Keratinocyte (primary cell): ENCODE results near the gene NIM1K. TPM values are rescaled to one million over a fixed set of nuclear protein-coding genes. Genes with fewer than 3 reads are reported as not detected.

Experiments used
- DNase-seq: peaks from one replicate; pipeline ENCODE4 v3.0.0-alpha.2; 2011; ENCODE audit warnings: low read depth, missing footprints, low spot score
- FAIRE-seq: peaks from 2 replicates; lab custom pipeline; 2011; peaks lifted over from hg19 to GRCh38; lab: Jason Lieb, UNC
- H2AFZ ChIP-seq: 2 replicates; pipeline ENCODE4 v1.6.0; 2012; ENCODE audit warnings: low read length, control low read depth, inconsistent platforms; ENCODE audit not compliant: control insufficient read depth
- H3K27ac ChIP-seq: 2 replicates; pipeline ENCODE4 v1.5.1; 2011; ENCODE audit warnings: low read length; ENCODE audit not compliant: control insufficient read depth, insufficient read depth
- H3K27me3 ChIP-seq: 3 replicates; pipeline ENCODE4 v1.6.0; 2011; ENCODE audit warnings: low read length; ENCODE audit not compliant: control insufficient read depth, insufficient read depth; ENCODE audit errors: extremely low read depth
- H3K36me3 ChIP-seq, 2 experiments: 2 replicates in 1 of 2; 3 replicates in 1 of 2; pipeline ENCODE4 v1.5.1; 2011; ENCODE audit warnings: low read length in 2 of 2, mild to moderate bottlenecking in 1 of 2; ENCODE audit not compliant: control insufficient read depth in 2 of 2, insufficient read depth in 2 of 2; ENCODE audit errors: extremely low read depth in 1 of 2
- H3K4me1 ChIP-seq: 3 replicates; pipeline ENCODE4 v1.5.1; 2011; ENCODE audit warnings: low read length; ENCODE audit not compliant: control insufficient read depth, insufficient read depth; ENCODE audit errors: extremely low read depth
- H3K4me2 ChIP-seq: 3 replicates; pipeline ENCODE4 v1.6.0; 2011; ENCODE audit warnings: low read depth, low read length; ENCODE audit not compliant: control insufficient read depth, insufficient read depth; ENCODE audit errors: extremely low read depth
- H3K4me3 ChIP-seq, 3 experiments: fragments of 200-600 bp in 1 of 3; sonication (generic) in 1 of 3; 2 replicates in 2 of 3; 3 replicates in 1 of 3; pipeline ENCODE4 v1.5.1; 2011 to 2016; ENCODE audit warnings: low read length in 3 of 3, mild to moderate bottlenecking in 3 of 3, control low read depth in 2 of 3, inconsistent platforms in 1 of 3, low read depth in 1 of 3, mixed read lengths in 1 of 3, mixed run types in 1 of 3, moderate library complexity in 1 of 3; ENCODE audit not compliant: control insufficient read depth in 2 of 3, insufficient read depth in 2 of 3; ENCODE audit errors: extremely low read depth in 1 of 3
- H3K79me2 ChIP-seq: 2 replicates; pipeline ENCODE4 v1.6.0; 2012; ENCODE audit warnings: low read length; ENCODE audit not compliant: control insufficient read depth, insufficient read depth
- H3K9ac ChIP-seq: 3 replicates; pipeline ENCODE4 v1.6.0; 2011; ENCODE audit warnings: low read length; ENCODE audit not compliant: control insufficient read depth, insufficient read depth; ENCODE audit errors: extremely low read depth
- H3K9me1 ChIP-seq: 3 replicates; pipeline ENCODE4 v1.6.0; 2011; ENCODE audit warnings: low read length; ENCODE audit not compliant: control insufficient read depth, insufficient read depth; ENCODE audit errors: extremely low read depth
- H3K9me3 ChIP-seq: 2 replicates; pipeline ENCODE4 v1.5.1; 2012; ENCODE audit warnings: low read depth, low read length; ENCODE audit not compliant: control insufficient read depth
- H4K20me1 ChIP-seq: 3 replicates; pipeline ENCODE4 v1.6.0; 2011; ENCODE audit warnings: low read length; ENCODE audit not compliant: control insufficient read depth, insufficient read depth; ENCODE audit errors: extremely low read depth
- CTCF ChIP-seq, 3 experiments: IDR thresholded peaks in 1 of 3; conservative IDR thresholded peaks in 1 of 3; optimal IDR thresholded peaks in 1 of 3; 2 replicates in 2 of 3; 3 replicates in 1 of 3; pipeline versions ENCODE3 to v1.5.1; 2011; ENCODE audit warnings: low read length in 3 of 3, mild to moderate bottlenecking in 3 of 3, moderate library complexity in 2 of 3, control low read depth in 1 of 3, inconsistent platforms in 1 of 3; ENCODE audit not compliant: insufficient read depth in 2 of 3; ENCODE audit errors: extremely low read depth in 1 of 3
- EZH2 ChIP-seq: IDR thresholded peaks from one replicate; pipeline ENCODE4 v1.6.1; 2012; ENCODE audit warnings: inconsistent platforms, mild to moderate bottlenecking, low read length, moderate library complexity
- dilution Hi-C: fragments of 300-500 bp; cut with MboI; formaldehyde crosslinking; loops from one replicate; pipeline ENCODE4 v1.7.0; 2020; ENCODE audit warnings: low sequenced_read_pairs; ENCODE audit not compliant: extremely low pct_ligation_motif_present
- polyA plus RNA-seq, 5 experiments: library from polyadenylated mRNA; depleted of rRNA in 3 of 5; stranded (reverse) in 3 of 5; stranded (forward) in 1 of 5; unstranded in 1 of 5; fragments of >200 nt; gene quantifications; 1 replicate in 1 of 5; 2 replicates in 3 of 5; 3 replicates in 1 of 5; pipeline versions ENCODE4 v1.2.1 to v1.2.3, GENCODE V29; 2011 to 2012; ENCODE audit warnings: missing spikeins in 2 of 5, low read depth in 1 of 5, low replicate concordance in 1 of 5

NIM1K gene
- polyA plus RNA-seq, 1 donor (not counting 4 experiments of a cell fraction or from before 2014, with no cell fraction given), result 0.07 TPM

GRCh38 chr5:43215073-43215631, 23.1 kb downstream of the NIM1K start:
- no peaks in the 10 kb centered on the region for H3K79me2 ChIP-seq
- dilution Hi-C loops, result no loop called here
- no peaks in the 10 kb centered on the region for H3K36me3 ChIP-seq
- no peaks in the 10 kb centered on the region for H4K20me1 ChIP-seq
- H3K4me2 ChIP-seq, result no peak overlapping the region
- no peaks in the 10 kb centered on the region for H3K4me1 ChIP-seq
- no peak overlapping the region for H3K4me3 ChIP-seq
- H3K9me1 ChIP-seq, result no peaks in the 10 kb centered on the region
- H3K9me3 ChIP-seq, result no peaks in the 10 kb centered on the region
- DNase-seq (no peak), FAIRE-seq (no peak)
- no peaks in the 10 kb centered on the region for H3K27me3 ChIP-seq
- no peak overlapping the region for H3K9ac ChIP-seq
- H2AFZ ChIP-seq, result no peak overlapping the region
- TF ChIP-seq EZH2 (no peak), CTCF (optimal IDR thresholded peaks at IDR 0.05 in 1 of 3, IDR thresholded peaks at IDR 0.05 in 1 of 3, conservative IDR thresholded peaks at IDR 0.05 in 1 of 3; ENCODE audit: extremely low read depth in 1 of 3, insufficient read depth in 2 of 3, low read length in 3 of 3) (no peak)
- H3K27ac ChIP-seq, result no peak overlapping the region

- Histone ChIP-seq H3K4me2 (no peak overlapping the region), H3K36me3 (no peaks in the 10 kb centered on the region), H3K9me1 (no peaks in the 10 kb centered on the region), H3K9me3 (no peaks in the 10 kb centered on the region), H2AFZ (no peak overlapping the region), H3K9ac (no peak overlapping the region), H3K79me2 (no peaks in the 10 kb centered on the region), H3K4me1 (no peaks in the 10 kb centered on the region), H3K27ac (no peak overlapping the region), H4K20me1 (no peaks in the 10 kb centered on the region), H3K4me3 (no peak overlapping the region), H3K27me3 (no peaks in the 10 kb centered on the region)
- TF ChIP-seq EZH2 (no peak), CTCF (optimal IDR thresholded peaks at IDR 0.05 in 1 of 3, IDR thresholded peaks at IDR 0.05 in 1 of 3, conservative IDR thresholded peaks at IDR 0.05 in 1 of 3; ENCODE audit: extremely low read depth in 1 of 3, insufficient read depth in 2 of 3, low read length in 3 of 3) (no peak)
- dilution Hi-C loops, result no loop called here
- no peak for FAIRE-seq
- no peak for DNase-seq
Measured at GRCh38 chr5:43216941-43217340, 24.9 kb downstream of the NIM1K start.
